Limb (tissue), 2 donors: ENCODE results near the gene COL6A3.
"Not testable (repeated sequence)": the region's sequence is repeated elsewhere in the genome, so short reads cannot be mapped to it uniquely, and the experiment has no call there.

Experiments
- DNase-seq, 2 donors: peaks; one replicate each; pipeline ENCODE4 v3.0.0-alpha.2; 2016; ENCODE audit errors: extremely low spot score in 2 of 2

COL6A3 gene

DNA sequence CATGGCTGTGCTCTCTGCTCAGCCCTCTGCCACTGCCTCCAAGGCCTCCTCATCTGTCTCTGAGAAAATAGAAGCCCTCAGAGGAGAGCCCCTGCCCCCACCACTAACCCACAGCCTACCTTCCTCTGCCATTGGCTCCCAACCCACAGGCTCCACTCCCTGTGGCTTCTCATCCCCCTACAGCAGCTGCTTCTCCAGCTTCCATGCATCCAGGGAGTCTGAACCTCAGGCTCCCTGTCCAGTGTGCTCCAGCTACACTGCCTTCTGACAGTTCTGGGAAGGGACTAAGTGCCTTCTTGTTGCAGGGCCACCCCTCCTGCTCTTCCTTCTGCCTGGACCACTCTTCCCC is 29.3 kb downstream of the COL6A3 start:
- no peak for DNase-seq

- no peak for DNase-seq
Measured at GRCh38 chr2:237383991-237384671, 29.8 kb downstream of the COL6A3 start.

GRCh38 chr2:237380768-237381167 is 33.2 kb downstream of the COL6A3 start:
- DNase-seq: no peak

DNA sequence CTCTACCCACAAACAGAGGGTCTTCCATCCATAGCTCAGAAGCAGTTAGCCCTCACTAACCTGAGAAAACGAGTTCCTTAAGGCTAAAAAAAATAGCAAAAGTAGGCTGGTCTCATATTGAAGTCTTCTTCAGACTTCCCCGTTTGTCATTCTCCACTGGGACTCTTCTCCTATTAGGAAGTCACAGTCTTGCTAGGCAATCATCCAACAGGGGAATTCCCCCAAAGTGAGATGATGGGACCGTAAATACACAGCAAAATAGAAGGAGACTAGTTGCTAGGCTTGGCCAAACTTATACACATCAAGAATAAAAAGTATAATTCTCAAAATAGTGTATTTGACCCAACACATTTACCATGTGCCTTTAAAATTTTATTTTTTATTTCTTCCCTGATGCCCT is 34.3 kb downstream of the COL6A3 start:
- no peak for DNase-seq

DNA sequence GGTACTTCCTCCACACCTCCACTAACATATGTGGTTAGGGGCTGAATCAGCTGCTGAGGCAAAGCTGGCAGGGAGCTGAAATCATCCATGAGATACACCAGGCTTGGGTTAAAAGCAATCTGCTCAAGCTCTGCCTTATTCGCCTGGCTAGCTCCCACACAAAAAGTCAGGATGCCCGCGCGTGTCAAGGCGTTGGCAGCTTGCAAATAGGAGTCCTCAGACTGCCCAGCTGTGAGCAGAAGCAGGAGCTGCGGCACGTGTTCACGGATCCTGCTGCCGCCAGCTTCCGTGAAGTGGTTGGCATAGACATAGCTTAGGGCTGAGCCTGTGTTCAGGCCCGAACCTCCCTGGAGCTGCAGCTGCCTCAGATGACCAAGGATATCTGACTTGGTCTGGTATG is 35.3 kb downstream of the COL6A3 start:
- DNase-seq: no peak

DNA sequence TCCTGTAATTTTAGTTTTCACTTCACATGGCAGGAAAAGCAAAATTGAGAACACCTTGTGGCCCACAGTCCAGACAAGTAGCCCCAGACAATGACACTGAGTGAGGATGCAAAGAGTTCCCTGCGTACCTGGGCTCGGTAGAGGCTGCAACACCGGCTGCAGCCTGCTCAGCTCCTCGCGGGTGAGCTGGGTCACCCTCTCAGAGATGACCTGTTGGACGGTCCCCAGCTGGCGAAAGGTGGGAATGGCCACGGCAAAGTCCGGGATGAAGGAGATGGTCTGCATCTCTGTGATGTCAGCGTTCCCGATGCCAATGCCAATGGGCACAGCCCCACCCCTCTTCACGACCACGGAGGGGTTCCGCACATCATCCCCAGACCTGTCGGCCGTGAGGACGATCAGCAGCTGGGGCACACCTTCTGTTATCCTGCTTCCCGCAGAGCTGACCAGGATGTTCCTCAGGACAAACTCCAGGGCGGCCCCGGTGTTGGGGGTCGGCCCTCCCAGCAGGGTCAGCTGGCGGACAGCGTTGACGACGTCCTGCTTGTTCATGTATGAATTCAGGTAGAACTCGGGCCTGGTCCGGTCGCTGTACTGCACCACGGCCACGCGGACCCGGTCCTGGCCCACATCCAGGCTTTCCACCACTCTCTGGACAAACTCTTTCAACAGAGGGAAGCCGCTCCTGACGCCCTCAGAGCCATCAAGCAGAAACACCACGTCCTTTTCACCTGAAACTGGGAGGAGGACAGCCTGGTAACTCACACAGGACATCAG is 39.5 kb downstream of the COL6A3 start:
- DNase-seq: no peak

GRCh38 chr2:237371856-237372255 is 42.1 kb downstream of the COL6A3 start:
- no peak for DNase-seq

DNA sequence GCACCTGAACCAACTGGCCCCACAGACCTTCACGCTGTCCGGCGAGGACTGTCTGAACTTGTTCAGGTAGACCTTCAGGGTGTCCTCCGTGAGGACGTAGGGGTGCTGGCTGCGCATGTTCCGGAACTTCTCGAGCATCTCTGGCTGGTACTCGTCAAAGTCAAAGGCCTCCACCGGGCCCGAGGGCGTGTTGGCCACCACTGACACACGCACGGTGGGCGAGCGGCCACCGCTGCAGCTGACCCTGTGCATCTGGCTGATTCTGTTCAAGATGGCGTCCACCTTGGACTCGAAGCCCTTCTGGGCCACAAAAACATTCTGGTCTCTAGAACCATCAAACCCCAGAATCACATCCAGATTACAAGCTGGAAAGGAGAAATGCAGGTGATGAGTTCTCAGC is 48.3 kb downstream of the COL6A3 start:
- no peak for DNase-seq

- DNase-seq: no peak
Measured at GRCh38 chr2:237364655-237365054, 49.3 kb downstream of the COL6A3 start.

- DNase-seq: peak in 1 of 2 donors; percentile 49
Measured at GRCh38 chr2:237361194-237362004, 52.6 kb downstream of the COL6A3 start.

- DNase-seq: no peak
Measured at GRCh38 chr2:237359894-237360780, 53.8 kb downstream of the COL6A3 start.

GRCh38 chr2:237359518-237359840 is 54.5 kb downstream of the COL6A3 start:
- no peak for DNase-seq

DNA sequence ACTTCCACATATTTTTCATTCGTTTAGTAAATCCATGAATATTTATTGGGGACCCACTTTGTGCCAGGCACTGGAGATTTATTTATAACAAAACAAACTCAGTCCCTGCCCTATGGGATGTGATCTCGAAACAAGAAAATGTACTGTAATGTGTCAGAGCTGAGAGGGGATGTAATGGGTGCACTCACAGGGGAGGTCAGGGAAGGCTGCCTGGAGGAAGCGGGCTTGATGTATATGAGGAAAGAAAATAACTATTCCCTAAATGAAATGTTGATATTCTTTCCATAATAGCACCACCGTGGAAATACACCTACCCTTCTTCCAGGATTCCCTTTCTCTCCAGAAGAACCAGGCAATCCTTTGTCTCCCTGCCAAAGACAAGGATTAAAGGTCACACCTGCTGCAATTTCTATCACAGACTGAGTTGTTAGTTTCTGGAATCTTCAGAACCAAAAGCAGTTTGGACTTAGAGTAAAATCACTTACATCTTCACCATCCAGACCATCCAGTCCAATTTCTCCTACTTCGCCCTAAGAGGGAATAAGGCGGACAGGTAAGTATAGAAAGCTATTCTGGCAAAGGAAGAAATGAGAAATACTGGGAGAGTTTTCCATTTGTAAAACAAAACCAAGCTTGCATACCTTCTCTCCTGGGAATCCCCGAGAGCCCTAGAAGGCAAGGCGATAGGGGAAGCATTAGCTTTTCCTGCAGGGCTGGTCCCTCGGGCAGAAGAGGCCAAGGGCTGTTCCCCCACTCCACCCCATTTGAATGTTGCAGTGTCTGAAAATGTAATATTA is 55.0 kb downstream of the COL6A3 start:
- DNase-seq: no peak

- no peak for DNase-seq
Measured at GRCh38 chr2:237355701-237356100, 58.3 kb downstream of the COL6A3 start.

GRCh38 chr2:237354892-237355291 is 59.1 kb downstream of the COL6A3 start:
- DNase-seq: peak in 1 of 2 donors; percentile 16

DNA sequence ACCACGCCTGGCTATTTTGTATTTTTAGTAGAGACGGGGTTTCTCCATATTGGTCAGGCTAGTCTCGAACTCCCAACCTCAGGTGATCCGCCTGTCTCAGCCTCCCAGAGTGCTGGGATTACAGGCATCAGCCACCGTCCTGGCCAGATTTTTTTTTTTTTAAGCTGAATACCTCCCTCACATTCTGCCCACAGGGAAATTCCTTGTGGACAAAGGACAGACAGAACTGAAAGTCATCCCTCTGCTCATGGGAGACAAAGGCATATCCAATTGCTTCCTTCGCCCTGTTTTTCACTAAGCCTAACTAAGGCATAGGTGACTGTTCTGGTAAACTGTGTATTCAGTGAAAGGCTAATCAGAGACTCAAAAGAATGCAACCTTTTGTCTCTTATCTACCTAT is 59.8 kb downstream of the COL6A3 start:
- not testable (repeated sequence) for DNase-seq

DNA sequence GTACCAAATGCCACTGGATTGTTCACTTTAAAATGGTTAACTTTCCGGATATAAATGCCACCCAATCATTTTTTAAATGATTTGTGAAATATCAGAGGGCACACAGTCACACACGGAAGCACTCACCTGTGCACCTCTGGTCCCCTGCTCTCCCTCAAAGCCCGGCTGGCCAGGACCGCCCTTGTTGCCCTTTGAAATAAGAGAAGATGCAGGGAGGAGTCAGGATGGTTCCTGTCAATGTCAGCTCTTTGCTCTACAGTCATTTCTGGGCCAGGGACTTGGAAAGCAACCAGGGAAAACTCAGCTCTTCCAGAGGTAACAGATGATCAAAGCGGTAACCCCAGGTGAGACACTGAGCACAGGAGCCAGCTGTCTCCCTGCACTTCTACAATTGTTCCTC is 60.7 kb downstream of the COL6A3 start:
- DNase-seq: no peak

- no peak for DNase-seq
Measured at GRCh38 chr2:237352279-237352845, 61.6 kb downstream of the COL6A3 start.

- no peak for DNase-seq
Measured at GRCh38 chr2:237351796-237352195, 62.2 kb downstream of the COL6A3 start.

- no peak for DNase-seq
Measured at GRCh38 chr2:237351046-237351445, 62.9 kb downstream of the COL6A3 start.
